ENCODE measurements around the gene TMEM200B.

DNA sequence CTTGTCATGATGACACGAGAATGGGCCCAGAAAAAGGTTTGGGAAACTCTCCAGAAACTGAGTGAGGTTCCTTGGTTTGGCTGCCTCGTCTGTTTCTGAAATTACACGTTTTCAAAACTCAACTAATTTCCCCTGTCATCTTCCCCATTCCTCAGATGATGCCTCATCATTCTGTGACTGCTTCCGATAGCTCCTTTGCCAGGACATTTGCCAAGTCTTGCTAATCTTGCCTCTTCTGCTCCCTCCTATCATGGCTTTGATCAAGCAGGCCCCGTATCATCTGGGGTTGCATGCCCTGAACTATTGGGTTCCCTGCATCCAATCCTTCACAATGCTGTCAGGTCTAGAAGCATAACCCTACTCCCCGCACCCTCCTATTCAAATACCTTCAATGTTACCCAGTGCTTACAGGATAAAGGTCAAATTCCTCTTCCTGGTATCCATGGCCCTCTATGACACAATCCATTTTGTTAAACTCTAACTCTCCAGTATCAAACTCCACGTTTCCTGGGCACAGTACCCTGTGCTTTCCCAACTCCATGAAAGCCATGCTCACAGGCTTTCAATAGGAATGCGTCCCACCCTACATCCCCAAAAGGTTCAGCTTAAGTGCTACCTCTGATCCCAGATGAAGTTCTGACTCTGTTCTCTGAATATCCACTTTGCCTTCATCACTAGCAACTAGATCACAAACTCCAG lies 22.2 kb upstream of the TMEM200B start:
- no peak for TF ChIP-seq CTCF (IDR thresholded peaks at IDR 0.05; ENCODE audit: low read length)
- TF ChIP-seq EZH2 (optimal IDR thresholded peaks at IDR 0.05; ENCODE audit: low read depth, low read length): no peak
- TF ChIP-seq EZH2phosphoT487 (IDR thresholded peaks at IDR 0.05; ENCODE audit: low read length): no peak
